Kidney (tissue), 14 donors: ENCODE results near the gene CST1. TPM values are rescaled to one million over a fixed set of nuclear protein-coding genes. Genes with fewer than 3 reads are reported as not detected.

Source experiments
- DNase-seq, 5 donors: peaks; one replicate each; pipeline ENCODE4 v3.0.0-alpha.2; 2013 to 2020
- FAIRE-seq: peaks from 2 replicates; lab custom pipeline; 2012; peaks lifted over from hg19 to GRCh38; lab: Jason Lieb, UNC
- H3K27ac ChIP-seq, 2 donors: one replicate each; pipeline ENCODE4 v1.7.0; 2013; ENCODE audit warnings: low read depth in 2 of 2, low read length in 2 of 2, inconsistent platforms in 1 of 2
- H3K27me3 ChIP-seq: one replicate; pipeline ENCODE4 v1.7.1; 2013; ENCODE audit warnings: low read length, inconsistent platforms; ENCODE audit not compliant: control insufficient read depth, insufficient read depth
- H3K36me3 ChIP-seq, 3 donors: one replicate each; pipeline versions ENCODE4 v1.7.0 to v1.7.1; 2013; ENCODE audit warnings: low read length in 3 of 3, control low read depth in 1 of 3, inconsistent platforms in 1 of 3; ENCODE audit not compliant: insufficient read depth in 3 of 3, control insufficient read depth in 2 of 3
- H3K4me1 ChIP-seq, 3 donors: one replicate each; pipeline versions ENCODE4 v1.7.0 to v1.7.1; 2013; ENCODE audit warnings: low read length in 3 of 3, inconsistent platforms in 1 of 3, low read depth in 1 of 3; ENCODE audit not compliant: control insufficient read depth in 2 of 3, insufficient read depth in 2 of 3
- H3K4me3 ChIP-seq, 3 donors: one replicate each; pipeline versions ENCODE4 v1.7.0 to v1.8.1; 2013; ENCODE audit warnings: low read length in 3 of 3, control low read depth in 1 of 3, inconsistent platforms in 1 of 3
- H3K9ac ChIP-seq, 3 donors: one replicate each; pipeline versions ENCODE4 v1.7.0 to v1.7.1; 2013; ENCODE audit warnings: low read length in 3 of 3, control low read depth in 1 of 3, inconsistent platforms in 1 of 3
- H3K9me3 ChIP-seq, 3 donors: one replicate each; pipeline versions ENCODE4 v1.7.0 to v1.7.1; 2013; ENCODE audit warnings: low read length in 3 of 3, control low read depth in 1 of 3, inconsistent platforms in 1 of 3; ENCODE audit not compliant: control insufficient read depth in 2 of 3, insufficient read depth in 1 of 3
- intact Hi-C: fragments of 100-400 bp; cut with DNase I; formaldehyde crosslinking; loops from one replicate; pipeline ENCODE4 v1.11.1; 2022
- polyA plus RNA-seq: library from polyadenylated mRNA; stranded (reverse); fragments of 350-450 nt; fragmentation: Illumina TruSeq; extraction: RNeasy Lipid Tissue Mini Kit (QIAGEN cat#74804); gene quantifications from one replicate; pipeline ENCODE4 v1.2.3, GENCODE V29; 2014; ENCODE audit warnings: low read depth, low replicate concordance; ENCODE audit not compliant: insufficient read depth
- total RNA-seq: library from RNA; stranded (reverse); fragmentation: NEBNext Ultra II Directional; extraction: Animal tissue kit (Norgen Biotek cat#: 25700); gene quantifications from one replicate; pipeline ENCODE4 v1.2.1, GENCODE V29; 2021
- TF ChIP-seq, protein P1 (sequence below): IDR thresholded peaks from 3 replicates; pipeline ENCODE4 v1.5.1; 2012; ENCODE audit warnings: mild to moderate bottlenecking, moderate library complexity, borderline replicate concordance; ENCODE audit not compliant: insufficient read depth; ENCODE audit errors: extremely low read depth
- donor health status: control.
- donor health status: control.
- donor health status: control.
- donor health status: control.
- donor health status: control.
- donor health status: DM: yes; HTN: yes; CAD: no.
- donor health status: Normal renal cell carcinoma (clear cell type).

Gene CST1
- total and polyA plus RNA-seq, 2 donors from 2014 or later: not detected

DNA sequence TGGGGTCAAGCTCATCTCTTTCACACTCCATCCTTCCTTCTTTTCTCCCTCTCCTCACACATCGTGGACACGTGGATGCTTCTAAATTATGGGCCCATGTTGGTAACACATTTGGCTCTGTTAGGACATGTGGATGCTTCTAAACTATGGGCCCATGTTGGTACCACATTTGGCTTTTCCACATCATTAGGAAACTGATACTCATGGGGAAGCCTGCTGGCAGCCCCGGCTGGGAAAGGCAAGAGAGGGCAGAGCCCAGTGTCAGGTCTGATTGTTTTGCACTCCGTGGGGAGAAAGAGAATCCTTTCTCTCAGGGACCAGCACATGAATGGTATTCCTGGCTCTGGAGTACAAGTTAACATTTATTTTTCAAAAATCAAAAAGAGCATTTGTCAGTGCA, 4.0 kb upstream of the CST1 start:
- H3K27me3 ChIP-seq: no peaks in the 10 kb centered on the region
- DNase-seq (no peak), FAIRE-seq (no peak)
- no peaks in the 10 kb centered on the region for H3K4me1 ChIP-seq
- H3K4me3 ChIP-seq: no peak overlapping the region
- intact Hi-C loops: no loop called here
- H3K36me3 ChIP-seq: no peaks in the 10 kb centered on the region
- TF ChIP-seq, protein P1, sequence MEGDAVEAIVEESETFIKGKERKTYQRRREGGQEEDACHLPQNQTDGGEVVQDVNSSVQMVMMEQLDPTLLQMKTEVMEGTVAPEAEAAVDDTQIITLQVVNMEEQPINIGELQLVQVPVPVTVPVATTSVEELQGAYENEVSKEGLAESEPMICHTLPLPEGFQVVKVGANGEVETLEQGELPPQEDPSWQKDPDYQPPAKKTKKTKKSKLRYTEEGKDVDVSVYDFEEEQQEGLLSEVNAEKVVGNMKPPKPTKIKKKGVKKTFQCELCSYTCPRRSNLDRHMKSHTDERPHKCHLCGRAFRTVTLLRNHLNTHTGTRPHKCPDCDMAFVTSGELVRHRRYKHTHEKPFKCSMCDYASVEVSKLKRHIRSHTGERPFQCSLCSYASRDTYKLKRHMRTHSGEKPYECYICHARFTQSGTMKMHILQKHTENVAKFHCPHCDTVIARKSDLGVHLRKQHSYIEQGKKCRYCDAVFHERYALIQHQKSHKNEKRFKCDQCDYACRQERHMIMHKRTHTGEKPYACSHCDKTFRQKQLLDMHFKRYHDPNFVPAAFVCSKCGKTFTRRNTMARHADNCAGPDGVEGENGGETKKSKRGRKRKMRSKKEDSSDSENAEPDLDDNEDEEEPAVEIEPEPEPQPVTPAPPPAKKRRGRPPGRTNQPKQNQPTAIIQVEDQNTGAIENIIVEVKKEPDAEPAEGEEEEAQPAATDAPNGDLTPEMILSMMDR: no peak
- no peaks in the 10 kb centered on the region for H3K9me3 ChIP-seq
- no peak overlapping the region for H3K9ac ChIP-seq
- H3K27ac ChIP-seq: no peak overlapping the region

- Histone ChIP-seq H3K9me3 (no peaks in the 10 kb centered on the region), H3K9ac (no peak overlapping the region), H3K4me3 (no peak overlapping the region), H3K4me1 (no peaks in the 10 kb centered on the region), H3K27me3 (no peaks in the 10 kb centered on the region), H3K27ac (no peak overlapping the region), H3K36me3 (no peaks in the 10 kb centered on the region)
- FAIRE-seq (no peak), DNase-seq (no peak)
- TF ChIP-seq, protein P1: no peak
- intact Hi-C loops: no loop called here
Observed at GRCh38 chr20:23753589-23753988, 2.9 kb upstream of the CST1 start.

DNA sequence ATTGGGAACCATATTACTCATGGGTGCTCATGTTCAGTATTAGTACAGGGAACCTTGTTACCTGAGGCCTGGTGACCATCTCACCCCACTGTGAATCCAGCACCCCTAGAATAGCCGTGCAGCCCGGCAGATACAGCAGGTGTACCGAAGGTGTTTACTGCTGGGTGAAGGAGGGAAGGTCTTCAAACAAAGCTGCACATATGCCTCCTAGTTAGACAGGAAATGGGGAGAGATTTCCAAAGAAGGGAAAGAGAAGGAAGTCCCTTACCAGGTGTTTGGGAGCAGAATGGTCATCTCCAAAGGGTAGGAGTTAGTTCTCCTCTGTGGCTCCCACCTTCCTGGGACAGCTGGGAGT, 2.4 kb upstream of the CST1 start:
- no peak overlapping the region for H3K9ac ChIP-seq
- TF ChIP-seq, protein P1: no peak
- H3K4me3 ChIP-seq: no peak overlapping the region
- intact Hi-C loops: no loop called here
- no peak overlapping the region for H3K27ac ChIP-seq
- no peaks in the 10 kb centered on the region for H3K36me3 ChIP-seq
- FAIRE-seq (no peak), DNase-seq (no peak)
- no peaks in the 10 kb centered on the region for H3K4me1 ChIP-seq
- no peaks in the 10 kb centered on the region for H3K9me3 ChIP-seq
- no peaks in the 10 kb centered on the region for H3K27me3 ChIP-seq

- TF ChIP-seq, protein P1: no peak
- no peak overlapping the region for H3K9ac ChIP-seq
- H3K27ac ChIP-seq: no peak overlapping the region
- no peak for DNase-seq
- H3K36me3 ChIP-seq: no peaks in the 10 kb centered on the region
- no peaks in the 10 kb centered on the region for H3K4me1 ChIP-seq
- H3K9me3 ChIP-seq: no peaks in the 10 kb centered on the region
- H3K27me3 ChIP-seq: no peaks in the 10 kb centered on the region
- intact Hi-C loops: no loop called here
- H3K4me3 ChIP-seq: no peak overlapping the region
- FAIRE-seq: no peak
Observed at GRCh38 chr20:23752481-23753193, 1.9 kb upstream of the CST1 start.
